GM21515 (cell line): Measurements from ENCODE around the gene HSBP1.

Experiments used
- ATAC-seq: cut with Tn5 transposase; IDR thresholded peaks from one replicate; pipeline ENCODE4 v1.9.1; 2021; ENCODE audit not compliant: unreplicated experiment

The HSBP1 gene

DNA sequence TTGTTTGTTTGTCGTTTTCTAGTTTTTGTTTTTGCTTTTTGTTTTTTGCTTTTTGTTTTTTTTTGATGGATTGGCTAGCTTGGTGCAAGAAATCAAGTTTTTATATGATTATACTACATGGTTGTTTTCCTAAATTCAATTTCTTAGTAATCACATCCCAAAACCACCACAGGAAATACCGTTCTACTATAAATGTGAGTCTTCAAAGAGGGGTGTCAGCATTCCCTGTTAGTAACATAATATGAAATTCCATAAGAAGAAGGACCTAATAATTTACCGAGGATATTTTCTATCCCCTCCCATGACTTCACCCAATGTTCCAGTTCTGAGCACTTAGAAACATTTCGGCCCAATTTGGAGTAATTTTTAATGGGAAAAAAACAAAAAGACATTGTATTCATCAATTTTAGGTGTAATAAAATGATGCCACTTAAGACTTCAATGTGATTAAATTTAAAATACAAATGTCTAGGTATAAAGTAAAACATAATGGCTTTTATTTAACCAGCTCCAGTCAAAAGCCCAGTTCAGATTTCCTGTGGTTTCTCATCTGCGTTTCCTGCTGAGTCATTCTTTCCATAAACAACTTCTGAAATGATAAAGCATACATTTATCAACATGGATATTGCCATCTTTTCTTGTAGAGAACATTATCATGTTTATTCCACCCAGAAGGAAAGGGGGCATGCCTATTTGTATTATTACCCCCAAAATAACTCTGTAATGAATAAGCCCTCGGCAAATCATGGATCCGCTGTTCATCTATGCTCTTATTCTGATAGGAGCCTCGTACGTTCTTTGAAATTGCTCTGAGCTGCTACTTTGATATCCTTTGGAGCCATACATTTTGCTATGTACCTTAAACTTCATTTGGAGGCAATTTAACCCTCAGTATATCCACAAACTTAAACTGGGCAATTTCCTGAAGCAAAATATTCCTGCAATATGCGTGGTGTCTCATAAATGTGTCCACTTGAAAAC lies 28.1 kb downstream of the HSBP1 start:
- ATAC-seq: no peak

- no peak for ATAC-seq
Measured at GRCh38 chr16:83837566-83837965, 29.8 kb downstream of the HSBP1 start.

GRCh38 chr16:83838151-83838550 lies 30.4 kb downstream of the HSBP1 start:
- no peak for ATAC-seq

GRCh38 chr16:83839561-83839960 lies 31.8 kb downstream of the HSBP1 start:
- ATAC-seq: no peak

DNA sequence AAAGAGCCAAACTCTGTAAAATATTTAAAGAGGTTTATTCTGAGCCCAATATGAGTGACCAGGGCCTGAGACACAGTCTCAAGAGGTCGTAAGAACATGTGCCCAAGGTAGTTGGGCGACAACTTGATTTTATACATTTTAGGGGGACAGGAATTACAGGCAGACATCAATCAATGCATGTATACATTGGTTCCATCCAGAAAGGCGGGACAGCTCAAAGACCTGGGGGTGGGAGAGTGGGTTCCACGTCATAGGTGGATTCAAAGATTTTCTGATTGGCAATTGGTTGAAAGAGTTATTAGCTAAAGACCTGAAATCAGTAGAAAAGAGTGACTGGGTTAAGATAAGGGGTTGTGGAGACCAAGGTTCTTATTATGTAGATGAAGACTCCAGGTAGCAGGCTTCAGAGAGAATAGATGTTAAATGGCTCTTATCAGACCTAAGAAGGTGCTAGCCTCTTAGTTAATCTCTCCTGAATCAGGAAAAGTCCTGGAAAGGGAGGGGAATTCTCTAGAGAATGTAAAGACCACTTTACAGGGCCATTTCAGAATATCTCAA lies 32.4 kb downstream of the HSBP1 start:
- no peak for ATAC-seq

DNA sequence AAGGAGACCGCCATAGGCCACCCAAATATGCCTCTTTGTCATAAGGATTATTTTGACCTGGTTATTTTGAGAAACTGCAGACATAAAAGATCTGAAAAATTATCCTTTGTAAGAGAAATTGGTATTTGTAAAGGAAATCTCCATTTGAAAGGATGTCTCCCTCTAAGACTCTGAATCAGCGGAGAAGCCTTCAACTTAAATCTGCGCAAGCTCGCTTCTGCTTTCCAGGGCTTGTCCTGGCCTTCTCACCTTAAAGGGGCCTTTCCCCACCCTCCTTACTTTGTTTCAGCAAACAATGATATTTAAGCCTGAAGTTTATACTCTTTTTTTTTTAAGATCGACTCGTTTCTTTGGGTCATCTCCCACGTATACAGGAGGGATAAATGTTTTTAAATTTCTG lies 34.5 kb downstream of the HSBP1 start:
- ATAC-seq: no peak

- no peak for ATAC-seq
Measured at GRCh38 chr16:83842756-83843507, 35.2 kb downstream of the HSBP1 start.

- ATAC-seq: no peak
Measured at GRCh38 chr16:83843657-83844056, 35.9 kb downstream of the HSBP1 start.

DNA sequence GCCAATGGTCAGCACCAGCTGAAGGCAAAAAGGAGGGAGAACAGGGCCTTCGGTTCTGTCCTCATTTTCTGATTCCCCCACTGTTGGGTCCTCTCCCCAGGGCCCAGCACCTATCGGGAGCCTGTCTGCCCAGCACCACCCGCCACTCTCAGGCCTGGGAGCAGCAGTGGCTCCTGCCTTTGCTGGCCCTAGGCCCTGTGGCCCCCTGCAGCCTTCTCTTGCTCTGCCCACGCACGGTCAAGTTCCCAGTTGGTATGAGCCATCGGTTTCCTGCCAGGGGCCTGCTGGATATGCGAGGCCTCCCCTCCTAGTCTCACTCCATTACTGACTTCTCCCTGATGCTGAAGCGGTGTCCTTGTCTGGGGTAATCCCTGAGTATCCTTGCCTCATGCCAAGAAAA lies 37.5 kb downstream of the HSBP1 start:
- no peak for ATAC-seq

DNA sequence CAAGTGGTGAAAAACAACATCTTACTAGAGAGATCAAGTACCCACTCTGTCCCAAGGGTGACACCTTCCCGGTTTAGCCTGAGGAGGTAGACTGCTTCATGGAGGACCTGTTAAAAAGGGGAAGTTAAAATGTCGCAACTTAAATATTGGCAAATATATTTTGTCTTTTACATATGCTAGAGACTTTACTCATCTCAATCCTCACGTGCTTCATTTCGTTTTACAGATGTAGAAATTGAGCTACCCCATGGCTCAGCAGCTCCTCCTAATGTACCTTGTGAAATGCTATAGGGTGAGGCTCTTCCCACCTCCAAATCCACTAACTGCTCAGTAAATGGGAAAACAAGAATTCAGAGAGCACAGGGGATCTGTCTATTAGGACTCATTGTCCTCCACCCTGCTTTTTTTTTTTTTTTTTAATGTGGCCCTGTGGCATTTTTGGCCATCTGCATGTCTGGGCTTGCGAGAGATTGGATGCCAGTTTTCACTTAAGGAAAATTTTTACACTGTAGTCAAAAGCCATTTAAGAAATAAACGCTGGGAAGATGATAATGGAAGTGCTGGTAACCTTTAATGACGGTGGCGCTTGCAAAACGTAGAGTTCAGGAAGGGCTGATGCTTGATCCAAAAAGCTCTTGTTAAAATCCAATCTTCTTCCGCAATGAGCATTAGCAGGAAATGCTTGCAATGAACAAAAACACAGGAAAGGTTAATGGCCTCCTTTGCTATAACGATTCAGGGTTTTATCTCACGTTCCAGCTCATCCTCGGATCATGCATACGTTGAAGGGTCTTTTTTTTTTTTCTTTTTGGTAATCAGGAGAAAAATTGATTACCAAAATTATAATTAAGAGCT lies 39.8 kb downstream of the HSBP1 start:
- ATAC-seq: no peak

DNA sequence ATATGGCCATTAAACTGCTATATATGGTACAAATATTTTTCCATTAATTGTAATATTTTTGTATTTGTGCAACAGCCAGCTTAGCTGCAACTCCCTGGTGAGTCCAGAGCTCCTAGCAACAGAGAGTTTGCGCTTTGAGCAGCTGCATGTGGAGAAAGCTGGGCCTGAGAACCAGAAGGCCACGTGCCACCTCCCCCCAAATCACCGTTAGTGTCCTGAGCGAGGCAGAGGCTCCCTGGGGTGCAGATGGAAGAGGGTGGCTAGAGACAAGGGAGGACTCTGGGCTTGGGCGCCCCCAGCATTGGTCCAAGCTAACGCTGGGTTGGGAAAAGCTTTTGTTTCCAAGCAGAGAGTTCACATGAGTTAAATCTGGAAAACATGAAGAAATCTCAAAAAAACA lies 41.6 kb downstream of the HSBP1 start:
- no peak for ATAC-seq

DNA sequence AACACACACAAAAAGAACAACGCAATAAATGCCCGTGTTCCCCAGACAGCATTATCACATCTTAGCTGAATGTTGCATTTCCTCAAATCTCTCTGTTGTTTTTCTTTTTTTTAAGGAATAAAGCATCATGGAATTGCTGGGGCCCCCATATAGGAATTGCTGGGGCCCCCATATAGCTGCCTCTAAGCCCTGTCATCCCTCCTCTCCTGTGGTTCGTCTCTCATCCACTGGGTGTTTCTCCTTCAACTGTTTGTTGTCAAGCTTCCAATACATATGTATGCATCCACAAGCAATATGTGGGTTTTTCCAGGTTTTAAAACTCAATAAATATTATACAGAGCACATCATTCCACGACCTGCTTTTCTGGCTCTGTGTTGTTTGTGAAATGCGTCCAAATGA lies 43.2 kb downstream of the HSBP1 start:
- ATAC-seq: no peak

DNA sequence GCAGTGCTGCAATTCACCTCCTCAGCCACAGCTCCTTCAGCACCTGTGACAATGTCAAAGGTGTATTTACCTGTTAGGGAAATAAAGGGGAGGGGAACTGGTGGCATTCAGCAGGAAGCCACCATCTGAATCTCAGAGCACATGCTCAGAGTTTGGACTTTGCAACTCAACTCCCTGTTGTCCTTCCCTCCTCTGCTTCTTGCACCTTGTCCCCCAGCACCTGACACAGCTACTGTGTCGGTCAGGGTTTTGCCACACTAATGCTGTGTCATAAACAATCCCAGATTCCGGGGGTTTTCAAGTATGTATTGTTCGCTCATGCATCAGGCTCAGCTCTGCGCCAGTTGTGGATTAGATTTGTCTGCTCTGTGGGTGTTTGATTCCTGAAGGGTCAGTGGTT lies 43.7 kb downstream of the HSBP1 start:
- ATAC-seq: no peak

DNA sequence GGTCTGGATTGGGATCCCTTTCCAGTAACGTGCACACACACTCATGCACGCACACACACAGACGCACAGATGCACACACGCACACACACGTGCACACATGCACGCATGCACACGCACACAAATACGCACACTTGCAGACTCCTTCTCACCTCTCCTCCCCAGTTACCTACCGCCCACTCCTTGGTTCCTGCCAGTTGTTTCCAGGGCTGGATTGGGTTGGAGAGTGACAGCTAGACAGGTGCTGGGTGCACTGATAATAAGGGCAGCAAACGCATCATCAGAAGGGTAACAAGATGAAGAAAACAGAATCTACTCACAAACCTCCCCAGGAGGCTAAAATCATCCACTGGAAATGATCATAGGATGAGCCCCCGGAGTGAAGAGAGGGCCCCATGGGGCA lies 45.0 kb downstream of the HSBP1 start:
- no peak for ATAC-seq

DNA sequence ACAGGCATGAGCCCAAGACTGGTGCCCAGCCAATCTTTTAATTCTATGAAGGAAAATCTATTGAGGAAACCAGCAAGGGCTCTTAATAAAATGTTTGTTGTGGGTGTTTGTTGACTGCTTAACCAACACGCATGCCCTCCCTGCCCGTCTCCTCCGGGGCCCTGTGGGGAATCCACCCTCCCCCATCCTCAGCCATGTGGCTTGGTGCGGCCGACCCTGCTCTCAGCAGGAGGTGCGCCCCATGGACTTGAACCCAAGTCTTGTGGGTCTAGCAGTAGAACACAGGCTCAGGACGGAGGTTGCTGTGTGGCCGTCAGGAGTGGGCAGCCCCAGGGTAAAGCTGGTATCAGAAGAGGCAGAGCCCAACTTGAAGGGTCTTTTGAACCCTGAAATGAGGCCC lies 46.1 kb downstream of the HSBP1 start:
- ATAC-seq: no peak

DNA sequence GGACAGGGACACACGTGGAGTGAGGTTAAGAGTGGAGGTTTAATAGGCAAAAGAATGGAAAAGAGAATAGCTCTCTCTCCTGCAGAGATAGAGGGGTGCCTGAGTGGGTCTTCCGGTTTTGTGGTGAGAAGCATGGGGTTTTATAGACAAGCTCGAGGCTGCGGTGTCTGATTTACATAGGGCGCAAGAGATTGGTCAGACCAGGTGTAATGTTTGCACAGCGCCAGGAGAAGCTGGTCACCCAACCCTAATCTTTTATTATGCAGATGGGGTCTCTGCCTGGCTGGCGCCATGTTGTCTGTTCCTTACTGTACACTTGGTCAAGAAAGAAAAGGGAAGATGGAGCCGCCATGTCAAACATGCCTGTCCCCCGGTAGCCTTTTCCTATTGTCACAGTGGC lies 46.6 kb downstream of the HSBP1 start:
- no peak for ATAC-seq

DNA sequence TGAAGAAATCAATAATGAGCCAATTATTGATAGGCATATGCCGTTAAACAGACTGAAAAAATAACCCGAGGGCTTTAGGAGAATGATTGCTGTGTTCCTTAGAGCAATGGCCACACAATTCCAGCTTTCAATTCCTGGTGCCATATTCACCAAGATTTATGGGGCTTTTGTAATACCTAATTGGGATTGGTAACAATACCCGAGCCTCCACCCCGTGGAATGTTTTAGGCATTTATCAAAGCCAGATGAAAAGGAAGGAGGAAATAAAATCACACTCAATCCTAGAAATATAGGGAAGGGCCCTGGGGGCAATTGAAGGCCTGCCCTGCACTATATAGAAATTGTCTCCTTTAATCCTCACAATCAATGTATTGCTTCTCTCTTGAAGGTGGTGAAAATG lies 49.0 kb downstream of the HSBP1 start:
- ATAC-seq: no peak

DNA sequence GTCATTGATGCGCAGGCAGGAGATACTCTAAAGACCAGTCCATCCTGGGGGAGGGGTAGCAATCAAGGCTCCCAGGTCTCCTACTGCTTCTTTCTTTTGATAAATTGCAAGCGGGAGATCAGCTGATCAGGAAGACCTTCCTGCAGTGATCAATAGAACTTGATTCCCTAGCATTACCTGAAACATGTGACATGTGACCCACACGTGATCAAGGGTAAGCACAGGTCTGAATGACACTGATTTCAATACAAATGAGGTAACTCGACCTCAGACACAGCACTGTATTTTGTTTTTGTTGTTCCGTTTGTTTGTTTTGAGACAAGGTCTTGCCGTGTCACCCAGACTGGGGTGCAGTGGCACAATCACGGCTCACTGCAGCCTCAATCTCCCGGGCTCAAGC lies 51.5 kb downstream of the HSBP1 start:
- no peak for ATAC-seq

DNA sequence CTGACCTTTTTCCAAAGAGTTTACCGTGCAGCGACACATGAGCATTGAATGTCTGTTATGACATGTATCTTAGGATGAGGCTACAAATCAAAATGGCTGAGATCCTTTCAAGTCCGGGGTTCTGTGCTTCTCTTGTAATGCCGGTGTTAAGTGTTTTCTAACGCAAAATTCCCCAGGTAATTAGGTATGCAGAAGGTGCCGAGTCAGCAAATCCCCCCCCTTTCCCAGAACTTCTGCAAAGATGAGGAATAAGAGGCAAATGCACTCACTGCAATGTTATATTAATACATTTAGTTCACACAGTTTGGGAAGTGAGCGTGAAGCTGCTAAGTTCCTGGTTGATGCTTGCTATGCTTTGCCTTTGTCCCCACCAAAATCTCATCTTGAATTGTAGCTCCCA lies 54.9 kb downstream of the HSBP1 start:
- ATAC-seq: no peak

GRCh38 chr16:83863682-83864081 lies 55.9 kb downstream of the HSBP1 start:
- no peak for ATAC-seq
